WTC11 (cell line): ENCODE data around the gene SH2D1B. TPM values are rescaled to one million over a fixed set of nuclear protein-coding genes. Genes with fewer than 3 reads are reported as not detected.

Source experiments
- ATAC-seq: fragments of 200-7000 bp; cut with Tn5 transposase; 2 replicates; pipeline ENCODE4 v1.10.0; 2021; ENCODE audit warnings: mild to moderate bottlenecking, moderate library complexity
- CTCF ChIA-PET: fragments of 300-600 bp; sonication (Branson Sonifier 250); formaldehyde crosslinking; loops from one replicate; lab custom pipeline; 2021; ENCODE audit warnings: antibody characterized with exemption; lab: Charles Lee
- POLR2A ChIA-PET: fragments of 350-600 bp; sonication (Branson Sonifier 250); formaldehyde crosslinking; loops from one replicate; lab custom pipeline; 2021; ENCODE audit warnings: antibody characterized with exemption; lab: Charles Lee
- DNase-seq: peaks from one replicate; pipeline ENCODE4 v3.0.0; 2021; ENCODE audit warnings: low spot score
- H3K27ac Mint-ChIP-seq: 2 replicates; pipeline ENCODE4 v1.8.0; 2021; ENCODE audit warnings: mixed read lengths
- H3K27me3 Mint-ChIP-seq: 2 replicates; pipeline ENCODE4 v1.8.0; 2021; ENCODE audit warnings: low read depth, mild to moderate bottlenecking, moderate library complexity, mixed read lengths
- H3K36me3 Mint-ChIP-seq: 2 replicates; pipeline ENCODE4 v1.8.0; 2021; ENCODE audit warnings: mixed read lengths
- H3K4me1 Mint-ChIP-seq: 2 replicates; pipeline ENCODE4 v1.8.0; 2022; ENCODE audit warnings: mixed read lengths
- H3K4me3 Mint-ChIP-seq: 2 replicates; pipeline ENCODE4 v1.8.0; 2021; ENCODE audit warnings: mild to moderate bottlenecking, moderate library complexity, mixed read lengths
- H3K9me3 Mint-ChIP-seq: 2 replicates; pipeline ENCODE4 v1.8.0; 2021; ENCODE audit warnings: mixed read lengths
- ARID4B ChIP-seq: sonication (generic); formaldehyde crosslinking; IDR thresholded peaks from 2 replicates; pipeline ENCODE4 v1.8.0; 2023; ENCODE audit warnings: missing genetic modification reagents, mild to moderate bottlenecking, borderline replicate concordance
- ATF6 ChIP-seq: sonication (generic); formaldehyde crosslinking; IDR thresholded peaks from 2 replicates; pipeline ENCODE4 v1.8.1; 2023; ENCODE audit warnings: mild to moderate bottlenecking, missing genetic modification reagents
- GRHL2 ChIP-seq: fragments of 250-450 bp; sonication (Bioruptor Pico); IDR thresholded peaks from 2 replicates; pipeline ENCODE4 v1.8.0; 2022; ENCODE audit warnings: mild to moderate bottlenecking, moderate library complexity; ENCODE audit not compliant: insufficient replicate concordance, severe bottlenecking
- JUN ChIP-seq: sonication (generic); formaldehyde crosslinking; IDR thresholded peaks from 2 replicates; pipeline ENCODE4 v1.8.0; 2023; ENCODE audit warnings: mild to moderate bottlenecking, missing genetic modification reagents
- KAT7 ChIP-seq: sonication (generic); formaldehyde crosslinking; IDR thresholded peaks from 2 replicates; pipeline ENCODE4 v1.8.1; 2023; ENCODE audit warnings: missing genetic modification reagents, mild to moderate bottlenecking, borderline replicate concordance
- PRDM15 ChIP-seq: sonication (generic); formaldehyde crosslinking; IDR thresholded peaks from 2 replicates; pipeline ENCODE4 v1.8.0; 2022; ENCODE audit warnings: missing genetic modification reagents
- SMAD3 ChIP-seq: sonication (generic); formaldehyde crosslinking; IDR thresholded peaks from 2 replicates; pipeline ENCODE4 v1.8.0; 2022; ENCODE audit warnings: missing genetic modification reagents, mild to moderate bottlenecking, borderline replicate concordance
- SMAD4 ChIP-seq: sonication (generic); formaldehyde crosslinking; IDR thresholded peaks from 2 replicates; pipeline ENCODE4 v1.8.0; 2022; ENCODE audit warnings: mild to moderate bottlenecking, missing genetic modification reagents
- STAT6 ChIP-seq: sonication (generic); formaldehyde crosslinking; conservative IDR thresholded peaks from 2 replicates; pipeline ENCODE4 v1.8.1; 2023; ENCODE audit warnings: mild to moderate bottlenecking, low read depth, missing genetic modification reagents, moderate library complexity
- TEAD4 ChIP-seq: sonication (generic); formaldehyde crosslinking; IDR thresholded peaks from 2 replicates; pipeline ENCODE4 v1.8.0; 2022; ENCODE audit warnings: mild to moderate bottlenecking, missing genetic modification reagents
- USF2 ChIP-seq: sonication (generic); formaldehyde crosslinking; IDR thresholded peaks from 2 replicates; pipeline ENCODE4 v1.8.1; 2023; ENCODE audit warnings: mild to moderate bottlenecking, missing genetic modification reagents, moderate library complexity
- ZBTB43 ChIP-seq: sonication (generic); formaldehyde crosslinking; IDR thresholded peaks from 2 replicates; pipeline ENCODE4 v1.8.1; 2023; ENCODE audit warnings: mild to moderate bottlenecking, missing genetic modification reagents
- ZMAT4 ChIP-seq: fragments of 250-450 bp; sonication (Bioruptor Pico); IDR thresholded peaks from 2 replicates; pipeline ENCODE4 v1.9.0; 2021; ENCODE audit warnings: mild to moderate bottlenecking
- ZNF138 ChIP-seq: sonication (generic); formaldehyde crosslinking; conservative IDR thresholded peaks from 2 replicates; pipeline ENCODE4 v1.8.1; 2022; ENCODE audit warnings: mild to moderate bottlenecking, moderate library complexity, missing genetic modification reagents
- ZNF219 ChIP-seq: sonication (generic); formaldehyde crosslinking; IDR thresholded peaks from 2 replicates; pipeline ENCODE4 v1.8.0; 2023; ENCODE audit warnings: missing genetic modification reagents, mild to moderate bottlenecking, borderline replicate concordance
- ZNF671 ChIP-seq: fragments of 250-450 bp; sonication (Bioruptor Pico); IDR thresholded peaks from 2 replicates; pipeline ENCODE4 v1.8.0; 2021; ENCODE audit warnings: mild to moderate bottlenecking
- total RNA-seq: library from RNA; stranded (reverse); gene quantifications from 3 replicates; pipeline ENCODE4 v1.2.3, GENCODE V29; 2021

Gene SH2D1B
- total RNA-seq, 1 experiment from 2014 or later: not detected

- TF ChIP-seq ATF6 (CRISPR knock-in tag) (no peak), KAT7 (CRISPR knock-in tag) (no peak), TEAD4 (CRISPR knock-in tag) (no peak)
- TF ChIP-seq, all 79 proteins: peak for 0
Observed at GRCh38 chr1:162416215-162416614, 4.3 kb upstream of the SH2D1B start (continued).

GRCh38 chr1:162407539-162407938 lies 4.4 kb downstream of the SH2D1B start:
- TF ChIP-seq GRHL2 (CRISPR knock-in tag) (no peak), STAT6 (CRISPR knock-in tag) (no peak), PRDM15 (CRISPR knock-in tag) (no peak), JUN (CRISPR knock-in tag) (no peak), ZNF671 (CRISPR knock-in tag) (no peak), KAT7 (CRISPR knock-in tag) (no peak), ZNF219 (CRISPR knock-in tag) (no peak), ZBTB43 (CRISPR knock-in tag) (no peak), ZMAT4 (CRISPR knock-in tag) (no peak)
- TF ChIP-seq, all 79 proteins: peak for 0
- no peaks in the 10 kb centered on the region for H3K36me3 Mint-ChIP-seq
- H3K27ac Mint-ChIP-seq: no peak overlapping the region
- ChIA-PET POLR2A (no interaction called here), CTCF (interaction anchor here (1.3 to 2.8 kb wide), 2 partner anchors 351 to 371 kb away, joined by 4 to 6 read pairs; no protein-coding TSS in a partner anchor)
- H3K4me3 Mint-ChIP-seq: no peak overlapping the region
- no peaks in the 10 kb centered on the region for H3K9me3 Mint-ChIP-seq
- H3K27me3 Mint-ChIP-seq: no peaks in the 10 kb centered on the region
- peaks cover 3% of the 10 kb centered on the region; the same call in 1 of the 2 replicates for H3K4me1 Mint-ChIP-seq
- DNase-seq (no peak), ATAC-seq (no peak)

- ATAC-seq (no peak), DNase-seq (no peak)
- Mint-ChIP-seq H3K27me3 (no peaks in the 10 kb centered on the region), H3K4me3 (no peak overlapping the region), H3K36me3 (no peaks in the 10 kb centered on the region), H3K27ac (no peak overlapping the region), H3K9me3 (no peaks in the 10 kb centered on the region), H3K4me1 (peaks cover 3% of the 10 kb centered on the region; the same call in 1 of the 2 replicates)
- ChIA-PET POLR2A (no interaction called here), CTCF (interaction anchor here (1.3 to 2.8 kb wide), 2 partner anchors 350 to 370 kb away, joined by 4 to 6 read pairs; no protein-coding TSS in a partner anchor)
- TF ChIP-seq ZNF138 (CRISPR knock-in tag) (no peak), ARID4B (no peak), SMAD4 (CRISPR knock-in tag) (no peak), SMAD3 (CRISPR knock-in tag) (no peak), USF2 (CRISPR knock-in tag) (no peak)
Observed at GRCh38 chr1:162406811-162407210, 5.1 kb downstream of the SH2D1B start.
